ENCODE data around the gene ANKH. TPM values are rescaled to one million over a fixed set of nuclear protein-coding genes. Genes with fewer than 3 reads are reported as not detected.

The ANKH gene
- total RNA-seq, 1 experiment from 2014 or later: 4.7 TPM

- H3K4me1 Mint-ChIP-seq (ENCODE audit: low read depth, unreplicated experiment): no peaks in the 10 kb centered on the region
- H3K36me3 Mint-ChIP-seq (ENCODE audit: insufficient read depth, unreplicated experiment): no peaks in the 10 kb centered on the region
- Histone ChIP-seq H3K4me3 (ENCODE audit: low read depth, low read length) (no peak overlapping the region), H3K36me3 (ENCODE audit: control insufficient read depth, insufficient read depth, low read length) (no peaks in the 10 kb centered on the region), H3K4me1 (no peaks in the 10 kb centered on the region), H3K27me3 (replicated peaks; ENCODE audit: control insufficient read depth, insufficient read depth, low read length) (no peaks in the 10 kb centered on the region), H3K9me3 (no peaks in the 10 kb centered on the region)
- TF ChIP-seq CTCF (IDR thresholded peaks at IDR 0.05; ENCODE audit: insufficient read depth in 1 of 2, low read depth in 1 of 2, low read length in 1 of 2, severe bottlenecking in 1 of 2, unreplicated experiment in 1 of 2): no peak
- H3K4me3 Mint-ChIP-seq (ENCODE audit: unreplicated experiment): no peak overlapping the region
- intact Hi-C loops (cut with micrococcal nuclease; ENCODE audit: unreplicated experiment): no loop called here
- no peaks in the 10 kb centered on the region for H3K27me3 Mint-ChIP-seq (ENCODE audit: insufficient read depth, unreplicated experiment)
- no peak for DNase-seq
- POLR2A ChIA-PET: no interaction called here
- no TSS peak for BruUV-seq (replicated peaks)
- H3K27ac Mint-ChIP-seq (ENCODE audit: unreplicated experiment): no peak overlapping the region
- H3K9me3 Mint-ChIP-seq (ENCODE audit: unreplicated experiment): no peaks in the 10 kb centered on the region
- CTCF ChIA-PET: no interaction called here
Measured at GRCh38 chr5:14855366-14855765, 16.2 kb downstream of the ANKH start.

GRCh38 chr5:14854799-14855198, 16.8 kb downstream of the ANKH start:
- no peaks in the 10 kb centered on the region for H3K36me3 ChIP-seq (ENCODE audit: control insufficient read depth, insufficient read depth, low read length)
- no peaks in the 10 kb centered on the region for H3K36me3 Mint-ChIP-seq (ENCODE audit: insufficient read depth, unreplicated experiment)
- no peak for DNase-seq
- no peak overlapping the region for H3K27ac Mint-ChIP-seq (ENCODE audit: unreplicated experiment)
- TF ChIP-seq CTCF (IDR thresholded peaks at IDR 0.05; ENCODE audit: insufficient read depth in 1 of 2, low read depth in 1 of 2, low read length in 1 of 2, severe bottlenecking in 1 of 2, unreplicated experiment in 1 of 2): no peak
- no TSS peak for BruUV-seq (replicated peaks)
- CTCF ChIA-PET: no interaction called here
- POLR2A ChIA-PET: no interaction called here
- no peaks in the 10 kb centered on the region for H3K4me1 ChIP-seq
- no peak overlapping the region for H3K4me3 ChIP-seq (ENCODE audit: low read depth, low read length)
- intact Hi-C loops (cut with micrococcal nuclease; ENCODE audit: unreplicated experiment): no loop called here
- H3K4me3 Mint-ChIP-seq (ENCODE audit: unreplicated experiment): no peak overlapping the region
- no peaks in the 10 kb centered on the region for H3K9me3 ChIP-seq
- H3K27me3 ChIP-seq (replicated peaks; ENCODE audit: control insufficient read depth, insufficient read depth, low read length): no peaks in the 10 kb centered on the region
- no peaks in the 10 kb centered on the region for H3K27me3 Mint-ChIP-seq (ENCODE audit: insufficient read depth, unreplicated experiment)
- no peaks in the 10 kb centered on the region for H3K9me3 Mint-ChIP-seq (ENCODE audit: unreplicated experiment)
- no peaks in the 10 kb centered on the region for H3K4me1 Mint-ChIP-seq (ENCODE audit: low read depth, unreplicated experiment)

GRCh38 chr5:14853685-14854084, 17.9 kb downstream of the ANKH start:
- intact Hi-C loops (cut with micrococcal nuclease; ENCODE audit: unreplicated experiment): no loop called here
- H3K9me3 ChIP-seq: no peaks in the 10 kb centered on the region
- no peak overlapping the region for H3K4me3 ChIP-seq (ENCODE audit: low read depth, low read length)
- BruUV-seq (replicated peaks): no TSS peak
- Mint-ChIP-seq H3K9me3 (ENCODE audit: unreplicated experiment) (no peaks in the 10 kb centered on the region), H3K36me3 (ENCODE audit: insufficient read depth, unreplicated experiment) (no peaks in the 10 kb centered on the region), H3K4me3 (ENCODE audit: unreplicated experiment) (no peak overlapping the region), H3K27ac (ENCODE audit: unreplicated experiment) (no peak overlapping the region), H3K27me3 (ENCODE audit: insufficient read depth, unreplicated experiment) (no peaks in the 10 kb centered on the region), H3K4me1 (ENCODE audit: low read depth, unreplicated experiment) (no peaks in the 10 kb centered on the region)
- CTCF ChIA-PET: no interaction called here
- TF ChIP-seq CTCF (IDR thresholded peaks at IDR 0.05; ENCODE audit: insufficient read depth in 1 of 2, low read depth in 1 of 2, low read length in 1 of 2, severe bottlenecking in 1 of 2, unreplicated experiment in 1 of 2): no peak
- no peaks in the 10 kb centered on the region for H3K36me3 ChIP-seq (ENCODE audit: control insufficient read depth, insufficient read depth, low read length)
- no peaks in the 10 kb centered on the region for H3K4me1 ChIP-seq
- H3K27me3 ChIP-seq (replicated peaks; ENCODE audit: control insufficient read depth, insufficient read depth, low read length): no peaks in the 10 kb centered on the region
- POLR2A ChIA-PET: no interaction called here
- no peak for DNase-seq

Measured in Caco-2 (cell line).